Cardiac muscle cell (in vitro differentiated cells and primary cell): ENCODE results near the gene CHRNA7. TPM values are rescaled to one million over a fixed set of nuclear protein-coding genes. Genes with fewer than 3 reads are reported as not detected.

Source experiments
- DNase-seq, 2 donors: peaks; one replicate each; pipeline versions ENCODE4 v3.0.0 to v3.0.0-alpha.2; 2010 to 2017; ENCODE audit warnings: low read depth in 1 of 2, low spot score in 1 of 2
- H3K27ac ChIP-seq: fragments of 200-600 bp; sonication (generic); 2 replicates; pipeline ENCODE4 v1.5.1; 2016
- H3K27me3 ChIP-seq: fragments of 200-600 bp; sonication (generic); 2 replicates; pipeline ENCODE4 v1.6.0; 2016; ENCODE audit warnings: control low read depth
- H3K36me3 ChIP-seq: fragments of 200-600 bp; sonication (generic); 2 replicates; pipeline ENCODE4 v1.5.1; 2016; ENCODE audit warnings: control low read depth
- H3K4me1 ChIP-seq: fragments of 200-600 bp; sonication (generic); 2 replicates; pipeline ENCODE4 v1.8.1; 2017; ENCODE audit warnings: low read depth, mild to moderate bottlenecking, mixed run types
- H3K4me3 ChIP-seq: fragments of 200-600 bp; sonication (generic); 2 replicates; pipeline ENCODE4 v1.5.1; 2016; ENCODE audit warnings: mild to moderate bottlenecking
- H3K9me3 ChIP-seq: fragments of 200-600 bp; sonication (generic); 2 replicates; pipeline ENCODE4 v1.5.1; 2017; ENCODE audit warnings: low read depth, mild to moderate bottlenecking, control low read depth
- CTCF ChIP-seq: IDR thresholded peaks from 2 replicates; pipeline ENCODE4 v1.5.1; 2012; ENCODE audit warnings: low read depth, mild to moderate bottlenecking, low read length
- polyA plus RNA-seq: library from polyadenylated mRNA; unstranded; fragments of >200 nt; fragmentation: Nextera tagmentation; extraction: Ambion mirVana; gene quantifications from 2 replicates; pipeline ENCODE4 v1.2.1, GENCODE V29; 2016
- total RNA-seq: library from RNA; depleted of rRNA; stranded (reverse); fragments of >200 nt; gene quantifications from 2 replicates; pipeline ENCODE4 v1.2.3, GENCODE V29; 2016

Gene CHRNA7
- total and polyA plus RNA-seq, 2 experiments from 2014 or later = 4.1 to 7.7 TPM

GRCh38 chr15:32060706-32061105 is 30.4 kb downstream of the CHRNA7 start:
- no peak for DNase-seq
- no peaks in the 10 kb centered on the region for H3K27me3 ChIP-seq
- H3K36me3 ChIP-seq = no peaks in the 10 kb centered on the region
- H3K9me3 ChIP-seq = no peaks in the 10 kb centered on the region
- no peak overlapping the region for H3K4me3 ChIP-seq
- no peak overlapping the region for H3K27ac ChIP-seq
- TF ChIP-seq CTCF = no peak
- no peaks in the 10 kb centered on the region for H3K4me1 ChIP-seq

GRCh38 chr15:32067115-32067514 is 36.8 kb downstream of the CHRNA7 start:
- Histone ChIP-seq H3K4me3 (no peak overlapping the region), H3K9me3 (no peaks in the 10 kb centered on the region), H3K27me3 (no peaks in the 10 kb centered on the region), H3K27ac (no peak overlapping the region), H3K4me1 (no peaks in the 10 kb centered on the region), H3K36me3 (no peaks in the 10 kb centered on the region)
- no peak for DNase-seq
- no peak for TF ChIP-seq CTCF

- no peak for TF ChIP-seq CTCF
- Histone ChIP-seq H3K27ac (no peak overlapping the region), H3K4me1 (peaks cover 9% of the 10 kb centered on the region), H3K27me3 (no peaks in the 10 kb centered on the region), H3K36me3 (no peaks in the 10 kb centered on the region), H3K9me3 (no peaks in the 10 kb centered on the region), H3K4me3 (no peak overlapping the region)
- DNase-seq = no peak
These were observed 59.6 kb downstream of the CHRNA7 start for GRCh38 chr15:32089851-32090359.

GRCh38 chr15:32091505-32092380 is 61.4 kb downstream of the CHRNA7 start:
- H3K4me3 ChIP-seq = no peak overlapping the region
- no peak overlapping the region for H3K27ac ChIP-seq
- no peak for TF ChIP-seq CTCF
- H3K36me3 ChIP-seq = no peaks in the 10 kb centered on the region
- DNase-seq = no peak
- no peaks in the 10 kb centered on the region for H3K27me3 ChIP-seq
- no peaks in the 10 kb centered on the region for H3K9me3 ChIP-seq
- peaks cover 9% of the 10 kb centered on the region for H3K4me1 ChIP-seq

- no peak for DNase-seq
- Histone ChIP-seq H3K9me3 (no peaks in the 10 kb centered on the region), H3K27ac (no peak overlapping the region), H3K27me3 (no peaks in the 10 kb centered on the region), H3K36me3 (no peaks in the 10 kb centered on the region), H3K4me3 (no peak overlapping the region), H3K4me1 (peaks cover 9% of the 10 kb centered on the region)
- TF ChIP-seq CTCF = no peak
These were observed 65.9 kb downstream of the CHRNA7 start for GRCh38 chr15:32096213-32096612.
